CD4-positive, alpha-beta T cell treated with Interferon gamma for 1 hour (primary cell): Measurements from ENCODE around the gene MRPL1.
A peak's percentile ranks its signal among the peaks of the same experiment; 100 is the strongest.

Source experiments
- DNase-seq: peaks from one replicate; pipeline ENCODE4 v3.0.0-alpha.2; 2020

The MRPL1 gene

GRCh38 chr4:77852892-77853495 lies 9.6 kb upstream of the MRPL1 start:
- DNase-seq: peak; percentile 78

GRCh38 chr4:77854431-77855111 lies 8.1 kb upstream of the MRPL1 start:
- peak; percentile 43 for DNase-seq

GRCh38 chr4:77856152-77856551 lies 6.5 kb upstream of the MRPL1 start:
- DNase-seq: no peak

GRCh38 chr4:77859256-77859655 lies 3.4 kb upstream of the MRPL1 start:
- DNase-seq: no peak

- DNase-seq: no peak
Measured at GRCh38 chr4:77861495-77861894, 1.1 kb upstream of the MRPL1 start.

GRCh38 chr4:77863341-77863740 lies 711 bp downstream of the MRPL1 start:
- DNase-seq: peak; percentile 22

GRCh38 chr4:77865259-77865658 lies 2.6 kb downstream of the MRPL1 start:
- DNase-seq: no peak

- DNase-seq: no peak
Measured at GRCh38 chr4:77872723-77873445, 10.3 kb downstream of the MRPL1 start.

- no peak for DNase-seq
Measured at GRCh38 chr4:77877167-77877566, 14.5 kb downstream of the MRPL1 start.

- DNase-seq: no peak
Measured at GRCh38 chr4:77877771-77878565, 15.3 kb downstream of the MRPL1 start.

- DNase-seq: no peak
Measured at GRCh38 chr4:77880784-77881183, 18.2 kb downstream of the MRPL1 start.

- DNase-seq: no peak
Measured at GRCh38 chr4:77881460-77882295, 19.0 kb downstream of the MRPL1 start.

GRCh38 chr4:77893451-77893850 lies 30.8 kb downstream of the MRPL1 start:
- DNase-seq: no peak

GRCh38 chr4:77899607-77900006 lies 37.0 kb downstream of the MRPL1 start:
- no peak for DNase-seq

- DNase-seq: no peak
Measured at GRCh38 chr4:77903186-77903585, 40.6 kb downstream of the MRPL1 start.

GRCh38 chr4:77905651-77906263 lies 43.1 kb downstream of the MRPL1 start:
- no peak for DNase-seq

- DNase-seq: no peak
Measured at GRCh38 chr4:77910676-77911075, 48.0 kb downstream of the MRPL1 start.

- no peak for DNase-seq
Measured at GRCh38 chr4:77911091-77911490, 48.5 kb downstream of the MRPL1 start.

- DNase-seq: no peak
Measured at GRCh38 chr4:77911842-77912450, 49.3 kb downstream of the MRPL1 start.

- no peak for DNase-seq
Measured at GRCh38 chr4:77913348-77913747, 50.7 kb downstream of the MRPL1 start.

GRCh38 chr4:77917075-77917474 lies 54.4 kb downstream of the MRPL1 start:
- no peak for DNase-seq

GRCh38 chr4:77917601-77918000 lies 55.0 kb downstream of the MRPL1 start:
- no peak for DNase-seq
